Trophoblast cell (in vitro differentiated cells and primary cell): ENCODE data around the gene ESR2.
A peak's percentile ranks its signal among the peaks of the same experiment; 100 is the strongest.
"Not testable (repeated sequence)": the region's sequence is repeated elsewhere in the genome, so short reads cannot be mapped to it uniquely, and the experiment has no call there.

Experiments used
- DNase-seq, 2 donors: peaks; one replicate each; pipeline ENCODE4 v3.0.0-alpha.2; 2016
- H2AFZ ChIP-seq: 2 replicates; pipeline ENCODE4 v1.6.1; 2013; ENCODE audit warnings: low read length, moderate library complexity, mild to moderate bottlenecking; ENCODE audit not compliant: insufficient read depth, poor library complexity
- H2AK5ac ChIP-seq: 2 replicates; pipeline ENCODE4 v1.6.1; 2013; ENCODE audit warnings: mild to moderate bottlenecking, low read length
- H2BK120ac ChIP-seq: 2 replicates; pipeline ENCODE4 v1.6.1; 2013; ENCODE audit warnings: low read length, mild to moderate bottlenecking, moderate library complexity; ENCODE audit not compliant: insufficient read depth, poor library complexity
- H2BK12ac ChIP-seq: 2 replicates; pipeline ENCODE4 v1.6.1; 2013; ENCODE audit warnings: mild to moderate bottlenecking, low read length, moderate library complexity
- H2BK5ac ChIP-seq: 2 replicates; pipeline ENCODE4 v1.6.1; 2013; ENCODE audit warnings: low read length, low read depth, moderate library complexity, mild to moderate bottlenecking; ENCODE audit not compliant: poor library complexity
- H3K14ac ChIP-seq: 2 replicates; pipeline ENCODE4 v1.6.1; 2013; ENCODE audit warnings: mild to moderate bottlenecking, low read length
- H3K18ac ChIP-seq: 2 replicates; pipeline ENCODE4 v1.6.1; 2013; ENCODE audit warnings: mild to moderate bottlenecking, low read length
- H3K23ac ChIP-seq: 2 replicates; pipeline ENCODE4 v1.6.1; 2013; ENCODE audit warnings: low read length
- H3K27ac ChIP-seq: 2 replicates; pipeline ENCODE4 v1.5.1; 2013; ENCODE audit warnings: low read depth, mild to moderate bottlenecking, inconsistent platforms, low read length, moderate library complexity
- H3K27me3 ChIP-seq: 2 replicates; pipeline ENCODE4 v1.6.1; 2013; ENCODE audit warnings: inconsistent platforms, mild to moderate bottlenecking, low read length, moderate library complexity; ENCODE audit not compliant: insufficient read depth
- H3K36me3 ChIP-seq, 2 experiments: 1 replicate in 1 of 2; 2 replicates in 1 of 2; pipeline ENCODE4 v1.6.1; 2013; ENCODE audit warnings: low read length in 2 of 2, mild to moderate bottlenecking in 2 of 2, moderate library complexity in 1 of 2; ENCODE audit not compliant: insufficient read depth in 2 of 2, control insufficient read depth in 1 of 2
- H3K4ac ChIP-seq: 2 replicates; pipeline ENCODE4 v1.6.1; 2013; ENCODE audit warnings: low read depth, mild to moderate bottlenecking, low read length, moderate library complexity
- H3K4me1 ChIP-seq, 2 experiments: 1 replicate in 1 of 2; 2 replicates in 1 of 2; pipeline ENCODE4 v1.6.1; 2013; ENCODE audit warnings: low read length in 2 of 2, mild to moderate bottlenecking in 2 of 2, moderate library complexity in 1 of 2; ENCODE audit not compliant: insufficient read depth in 2 of 2, control insufficient read depth in 1 of 2
- H3K4me2 ChIP-seq: 2 replicates; pipeline ENCODE4 v1.6.1; 2013; ENCODE audit warnings: inconsistent platforms, mild to moderate bottlenecking, low read length, moderate library complexity
- H3K4me3 ChIP-seq: 2 replicates; pipeline ENCODE4 v1.5.1; 2013; ENCODE audit warnings: mild to moderate bottlenecking, low read depth, low read length, inconsistent platforms
- H3K79me1 ChIP-seq: one replicate; pipeline ENCODE4 v1.6.1; 2013; ENCODE audit warnings: low read length
- H3K79me2 ChIP-seq: 2 replicates; pipeline ENCODE4 v1.6.1; 2013; ENCODE audit warnings: low read length, mild to moderate bottlenecking; ENCODE audit not compliant: control insufficient read depth, insufficient read depth, poor library complexity
- H3K9ac ChIP-seq: 2 replicates; pipeline ENCODE4 v1.6.1; 2013; ENCODE audit warnings: mild to moderate bottlenecking, low read length
- H3K9me3 ChIP-seq: 2 replicates; pipeline ENCODE4 v1.6.1; 2013; ENCODE audit warnings: low read depth, mild to moderate bottlenecking, control low read depth, inconsistent platforms, low read length; ENCODE audit not compliant: insufficient read depth
- H4K12ac ChIP-seq: 2 replicates; pipeline ENCODE4 v1.6.1; 2013; ENCODE audit warnings: low read depth, mild to moderate bottlenecking, low read length, moderate library complexity
- H4K8ac ChIP-seq: 2 replicates; pipeline ENCODE4 v1.6.1; 2013; ENCODE audit warnings: low read depth, mild to moderate bottlenecking, low read length, moderate library complexity
- H4K91ac ChIP-seq: one replicate; pipeline ENCODE4 v1.6.1; 2013; ENCODE audit warnings: low read depth, mild to moderate bottlenecking, low read length, moderate library complexity
- WGBS: extraction: QIAGEN DNeasy Blood & Tissue Kit; methylation state at CpG from one replicate; pipeline ENCODE4 v1.1.7; 2013; ENCODE audit warnings: missing lambda C conversion rate; ENCODE audit not compliant: insufficient read length, insufficient coverage; ENCODE audit errors: extremely low coverage; 5-methylcytosine and 5-hydroxymethylcytosine counted together

Gene ESR2

GRCh38 chr14:64053694-64054669 lies 240.2 kb downstream of the ESR2 start:
- H3K27ac ChIP-seq, result no peak overlapping the region
- no peak overlapping the region for H2AK5ac ChIP-seq
- H3K79me1 ChIP-seq, result no peaks in the 10 kb centered on the region
- H3K23ac ChIP-seq, result no peak overlapping the region
- no peak overlapping the region for H2BK12ac ChIP-seq
- no peak overlapping the region for H4K91ac ChIP-seq
- no peak overlapping the region for H3K4me2 ChIP-seq
- H2BK5ac ChIP-seq, result no peak overlapping the region
- H3K4me3 ChIP-seq, result no peak overlapping the region
- no peaks in the 10 kb centered on the region for H3K9me3 ChIP-seq
- no peak overlapping the region for H4K8ac ChIP-seq
- H3K9ac ChIP-seq, result no peak overlapping the region
- H3K79me2 ChIP-seq, result no peaks in the 10 kb centered on the region
- no peak overlapping the region for H3K4ac ChIP-seq
- no peak overlapping the region for H3K18ac ChIP-seq
- H3K36me3 ChIP-seq, result peaks cover 0 to 6% of the 10 kb centered on the region in 2 experiments
- H4K12ac ChIP-seq, result no peak overlapping the region
- H3K4me1 ChIP-seq, result no peaks in the 10 kb centered on the region
- DNase-seq, result no peak
- H3K27me3 ChIP-seq, result no peaks in the 10 kb centered on the region
- no peak overlapping the region for H3K14ac ChIP-seq
- no peak overlapping the region for H2BK120ac ChIP-seq
- no CpG with 5 or more reads among the region's 10 CpGs for WGBS
- no peak overlapping the region for H2AFZ ChIP-seq

GRCh38 chr14:64049616-64050381 lies 244.4 kb downstream of the ESR2 start:
- Histone ChIP-seq H2AFZ (no peak overlapping the region), H3K27me3 (no peaks in the 10 kb centered on the region), H3K9ac (no peak overlapping the region), H4K8ac (no peak overlapping the region), H3K4me1 (no peaks in the 10 kb centered on the region), H3K18ac (no peak overlapping the region), H4K12ac (no peak overlapping the region), H3K79me2 (no peaks in the 10 kb centered on the region), H3K4me2 (no peak overlapping the region), H2BK12ac (no peak overlapping the region), H2BK120ac (no peak overlapping the region), H3K36me3 (peaks cover 0 to 3% of the 10 kb centered on the region in 2 experiments), H4K91ac (no peak overlapping the region), H2BK5ac (no peak overlapping the region), H2AK5ac (no peak overlapping the region), H3K79me1 (peaks cover 2% of the 10 kb centered on the region), H3K4ac (no peak overlapping the region), H3K14ac (no peak overlapping the region), H3K9me3 (no peaks in the 10 kb centered on the region), H3K23ac (no peak overlapping the region), H3K27ac (no peak overlapping the region), H3K4me3 (no peak overlapping the region)
- no peak for DNase-seq
- WGBS, result no CpG with 5 or more reads among the region's 2 CpGs

- Histone ChIP-seq H2AFZ (no peak overlapping the region), H4K91ac (no peak overlapping the region), H3K4me2 (no peak overlapping the region), H3K18ac (no peak overlapping the region), H4K8ac (no peak overlapping the region), H3K79me1 (peaks cover 5% of the 10 kb centered on the region), H3K9me3 (no peaks in the 10 kb centered on the region), H3K36me3 (peaks cover 0 to 4% of the 10 kb centered on the region in 2 experiments), H3K27me3 (no peaks in the 10 kb centered on the region), H4K12ac (no peak overlapping the region), H3K14ac (no peak overlapping the region), H2BK120ac (no peak overlapping the region), H2BK12ac (no peak overlapping the region), H3K4me3 (no peak overlapping the region), H3K4me1 (no peaks in the 10 kb centered on the region), H3K4ac (no peak overlapping the region), H2BK5ac (no peak overlapping the region), H2AK5ac (no peak overlapping the region), H3K9ac (no peak overlapping the region), H3K79me2 (no peaks in the 10 kb centered on the region), H3K23ac (no peak overlapping the region), H3K27ac (peak overlapping the region; percentile 53)
- DNase-seq, result peak in 1 of 2 donors; percentile 80
- no CpG with 5 or more reads among the region's 2 CpGs for WGBS
These were observed 249.1 kb downstream of the ESR2 start for GRCh38 chr14:64045091-64045490.

GRCh38 chr14:64043296-64043695 lies 250.9 kb downstream of the ESR2 start:
- H3K4ac ChIP-seq, H2AK5ac ChIP-seq, H4K8ac ChIP-seq, H2AFZ ChIP-seq, H3K79me1 ChIP-seq, H3K79me2 ChIP-seq, H3K4me2 ChIP-seq, H2BK5ac ChIP-seq, H3K36me3 ChIP-seq, H3K9ac ChIP-seq, H3K18ac ChIP-seq, H4K12ac ChIP-seq, H3K14ac ChIP-seq, H3K27me3 ChIP-seq, H2BK12ac ChIP-seq, H3K9me3 ChIP-seq, H2BK120ac ChIP-seq, H3K27ac ChIP-seq, H3K4me1 ChIP-seq, H3K4me3 ChIP-seq, H3K23ac ChIP-seq: not testable (repeated sequence)
- no CpG with 5 or more reads among the region's 6 CpGs for WGBS
- peak overlapping the region; percentile 24 for H4K91ac ChIP-seq
- DNase-seq, result peak in 1 of 2 donors; percentile 18
